Pancreas (tissue), 10 donors: ENCODE data around the gene FRMD5. TPM values are rescaled to one million over a fixed set of nuclear protein-coding genes. Genes with fewer than 3 reads are reported as not detected.

ENCODE experiments used
- ATAC-seq, 4 donors: fragments of 200-7000 bp; cut with Tn5 transposase; one replicate each; pipeline versions ENCODE4 v1.8.0 to v1.9.1; 2020; ENCODE audit warnings: mild to moderate bottlenecking in 4 of 4, moderate library complexity in 4 of 4
- DNase-seq, 6 donors: peaks; one replicate each; pipeline ENCODE4 v3.0.0-alpha.2; 2020
- FAIRE-seq: peaks from 2 replicates; lab custom pipeline; 2012; peaks lifted over from hg19 to GRCh38; lab: Jason Lieb, UNC
- H3K27ac ChIP-seq, 4 donors: fragments of 200-600 bp; sonication (generic); 1 replicate in 3 of 4; 2 replicates in 1 of 4; pipeline versions ENCODE4 v1.5.0 to v1.8.0; 2020
- H3K27me3 ChIP-seq, 4 donors: fragments of 200-600 bp; one replicate each; pipeline ENCODE4 v1.8.0; 2021
- H3K36me3 ChIP-seq, 3 donors: fragments of 200-600 bp; sonication (generic) in 1 of 3; one replicate each; pipeline versions ENCODE4 v1.5.0 to v1.8.0; 2020 to 2021
- H3K4me1 ChIP-seq, 3 donors: fragments of 200-600 bp; one replicate each; pipeline ENCODE4 v1.8.0; 2021
- H3K4me3 ChIP-seq, 4 donors: fragments of 200-600 bp; sonication (generic) in 2 of 4; one replicate each; pipeline versions ENCODE4 v1.5.0 to v1.8.0; 2020 to 2021
- H3K9me3 ChIP-seq, 4 donors: fragments of 200-600 bp; one replicate each; pipeline ENCODE4 v1.8.0; 2021
- WGBS, 2 donors: extraction: QIAGEN DNeasy Blood & Tissue Kit; methylation state at CpG; one replicate each; pipeline ENCODE4 v1.1.7; 2013; 5-methylcytosine and 5-hydroxymethylcytosine counted together
- intact Hi-C, 3 donors: fragments of 100-400 bp; cut with DNase I; formaldehyde crosslinking; loops; one replicate each; pipeline versions ENCODE4 v1.11.1 to v1.14.2; 2022
- polyA plus RNA-seq, 2 donors: library from polyadenylated mRNA; stranded (reverse); fragments of 200-250 nt; gene quantifications; one replicate each; pipeline ENCODE4 v1.2.3, GENCODE V29; 2013
- total RNA-seq, 6 donors: library from RNA; stranded (reverse); fragmentation: NEBNext Ultra II Directional in 4 of 6; extraction: Animal tissue kit (Norgen Biotek cat#: 25700) in 4 of 6; gene quantifications; one replicate each; pipeline versions ENCODE4 v1.2.1 to v1.2.4, GENCODE V29; 2021 to 2023
- TF ChIP-seq, protein P1 (sequence below), 4 donors: fragments of 200-600 bp; sonication (generic) in 3 of 4; IDR thresholded peaks; one replicate each; pipeline versions ENCODE4 v1.5.0 to v1.8.0; 2021; ENCODE audit warnings: antibody characterized with exemption in 4 of 4
- donor health status: healthy with polysubstance abuse.
- donor health status: DM: no; HTN: no; CAD: no; lungs with moderate emphysema.
- donor health status: DM: no; HTN: no; CAD: no.
- donor health status: control.
- donor health status: control.
- donor health status: Bipolar disorder and iron deficiency.
- donor health status: DM: yes; HTN: yes; CAD: no.
- donor health status: DM: no; HTN: no; CAD: no.
- donor health status: DM: no; HTN: no; CAD: no.
- donor health status: DM: yes; HTN: yes; CAD: no.

FRMD5 gene
- total and polyA plus RNA-seq, 8 donors: 0.04 to 1.5 (median 0.35) TPM; not detected in 1

DNA sequence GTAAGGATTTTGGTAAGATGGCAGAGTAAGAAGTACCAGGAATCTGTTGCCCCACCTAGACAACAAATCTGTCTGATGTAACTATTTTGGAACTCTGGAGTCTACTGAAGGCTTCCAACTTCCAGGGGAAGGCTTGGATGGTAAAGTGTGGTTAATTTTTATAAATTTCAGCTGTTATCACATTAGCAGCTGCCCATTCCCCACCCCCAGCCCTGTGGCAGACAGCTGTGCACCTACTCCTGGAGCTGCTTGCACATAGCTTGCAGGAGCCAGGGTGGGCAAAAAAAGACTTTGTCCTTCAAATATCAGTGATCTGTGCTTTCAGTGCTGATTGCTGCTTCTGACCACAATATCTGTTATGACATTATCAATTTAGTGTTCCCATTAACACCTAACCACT is 47.4 kb downstream of the FRMD5 start:
- Histone ChIP-seq H3K27me3 (no peaks in the 10 kb centered on the region), H3K36me3 (no peaks in the 10 kb centered on the region), H3K9me3 (no peaks in the 10 kb centered on the region), H3K27ac (no peak overlapping the region), H3K4me1 (no peaks in the 10 kb centered on the region), H3K4me3 (no peak overlapping the region)
- ATAC-seq (no peak), DNase-seq (no peak), FAIRE-seq (no peak)
- TF ChIP-seq, protein P1, sequence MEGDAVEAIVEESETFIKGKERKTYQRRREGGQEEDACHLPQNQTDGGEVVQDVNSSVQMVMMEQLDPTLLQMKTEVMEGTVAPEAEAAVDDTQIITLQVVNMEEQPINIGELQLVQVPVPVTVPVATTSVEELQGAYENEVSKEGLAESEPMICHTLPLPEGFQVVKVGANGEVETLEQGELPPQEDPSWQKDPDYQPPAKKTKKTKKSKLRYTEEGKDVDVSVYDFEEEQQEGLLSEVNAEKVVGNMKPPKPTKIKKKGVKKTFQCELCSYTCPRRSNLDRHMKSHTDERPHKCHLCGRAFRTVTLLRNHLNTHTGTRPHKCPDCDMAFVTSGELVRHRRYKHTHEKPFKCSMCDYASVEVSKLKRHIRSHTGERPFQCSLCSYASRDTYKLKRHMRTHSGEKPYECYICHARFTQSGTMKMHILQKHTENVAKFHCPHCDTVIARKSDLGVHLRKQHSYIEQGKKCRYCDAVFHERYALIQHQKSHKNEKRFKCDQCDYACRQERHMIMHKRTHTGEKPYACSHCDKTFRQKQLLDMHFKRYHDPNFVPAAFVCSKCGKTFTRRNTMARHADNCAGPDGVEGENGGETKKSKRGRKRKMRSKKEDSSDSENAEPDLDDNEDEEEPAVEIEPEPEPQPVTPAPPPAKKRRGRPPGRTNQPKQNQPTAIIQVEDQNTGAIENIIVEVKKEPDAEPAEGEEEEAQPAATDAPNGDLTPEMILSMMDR (IDR thresholded peaks at IDR 0.05): no peak
- intact Hi-C loops: no loop called here

DNA sequence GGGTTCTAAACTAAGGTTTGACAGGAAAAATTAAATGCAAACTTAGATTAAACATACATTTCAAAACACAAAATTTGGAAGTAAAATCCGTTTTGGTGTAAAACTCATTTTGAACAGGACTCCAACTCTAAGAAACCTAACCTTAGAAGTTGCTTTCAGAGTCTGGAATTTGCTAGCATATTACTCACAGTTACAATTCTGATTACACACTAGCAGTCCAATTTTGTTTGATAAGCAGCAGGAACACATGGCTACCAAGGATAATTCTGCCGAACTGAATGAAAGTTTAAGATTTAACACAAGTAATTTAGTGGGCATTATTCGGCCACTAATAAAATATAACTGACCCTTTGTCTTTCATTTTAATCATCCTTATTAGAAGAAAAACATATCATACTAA is 49.6 kb downstream of the FRMD5 start:
- no peak for DNase-seq
- Histone ChIP-seq H3K27ac (no peak overlapping the region), H3K4me1 (no peaks in the 10 kb centered on the region), H3K36me3 (no peaks in the 10 kb centered on the region), H3K27me3 (no peaks in the 10 kb centered on the region), H3K4me3 (no peak overlapping the region), H3K9me3 (no peaks in the 10 kb centered on the region)
- TF ChIP-seq, protein P1 (IDR thresholded peaks at IDR 0.05): no peak
- 37 to 47% methylated on average over 3 of the region's 3 CpGs for WGBS, 2 donors
- FAIRE-seq: no peak
- intact Hi-C loops: no loop called here
- ATAC-seq: peak in 1 of 4 donors; percentile 61

DNA sequence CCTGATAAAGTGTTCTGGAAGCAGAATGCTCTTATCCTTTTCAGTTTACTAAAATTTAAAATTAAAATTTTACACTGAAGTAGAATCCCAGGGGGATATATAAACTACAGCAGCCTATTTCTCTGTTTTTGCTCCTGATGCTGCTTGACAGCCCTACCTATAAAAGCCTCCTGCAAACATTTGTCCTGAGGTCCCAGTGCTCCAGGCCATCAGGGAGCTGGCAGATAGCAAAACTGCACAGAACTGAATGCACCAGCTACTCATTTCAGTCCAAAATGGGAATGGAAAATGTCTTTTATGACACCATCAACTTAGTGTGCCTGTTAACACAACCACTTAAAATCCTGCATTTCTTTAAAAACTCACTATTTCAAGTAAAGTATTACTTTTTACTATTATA is 50.1 kb downstream of the FRMD5 start:
- no peaks in the 10 kb centered on the region for H3K36me3 ChIP-seq
- no peak for FAIRE-seq
- intact Hi-C loops: no loop called here

DNA sequence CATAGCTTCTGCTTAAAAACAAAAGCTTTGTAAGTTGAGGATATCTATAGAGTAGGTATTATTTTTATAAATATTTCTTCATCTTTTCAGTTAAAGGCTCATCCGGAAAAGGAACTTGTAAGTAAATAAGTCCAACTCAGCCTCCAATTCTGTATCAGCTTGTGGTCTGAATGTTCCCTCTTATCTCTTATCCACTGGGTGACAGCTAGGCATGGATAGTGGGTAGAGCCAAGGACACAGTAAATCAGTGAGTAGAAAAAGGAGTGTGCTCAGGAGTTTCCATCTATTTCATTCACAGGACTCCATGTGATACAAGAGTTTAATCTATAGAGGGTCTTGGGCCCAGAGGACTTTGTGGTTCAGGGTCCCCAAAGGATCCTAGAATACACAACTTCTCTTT is 50.9 kb downstream of the FRMD5 start:
- Histone ChIP-seq H3K27me3 (no peaks in the 10 kb centered on the region), H3K27ac (no peak overlapping the region), H3K4me1 (no peaks in the 10 kb centered on the region), H3K9me3 (no peaks in the 10 kb centered on the region), H3K36me3 (no peaks in the 10 kb centered on the region), H3K4me3 (no peak overlapping the region)
- TF ChIP-seq, protein P1 (IDR thresholded peaks at IDR 0.05): no peak
- no peak for FAIRE-seq
- 22 to 37% methylated on average over 1 of the region's 1 CpG for WGBS, 2 donors
- DNase-seq: no peak
- intact Hi-C loops: no loop called here
- peak in 1 of 4 donors; percentile 54 for ATAC-seq

More for the DNA sequence above, 50.1 kb downstream of the FRMD5 start:
- Histone ChIP-seq H3K4me1 (no peaks in the 10 kb centered on the region), H3K9me3 (no peaks in the 10 kb centered on the region), H3K27me3 (no peaks in the 10 kb centered on the region), H3K4me3 (no peak overlapping the region), H3K27ac (no peak overlapping the region)
- TF ChIP-seq, protein P1 (IDR thresholded peaks at IDR 0.05): no peak
- no peak for DNase-seq
- ATAC-seq: no peak

DNA sequence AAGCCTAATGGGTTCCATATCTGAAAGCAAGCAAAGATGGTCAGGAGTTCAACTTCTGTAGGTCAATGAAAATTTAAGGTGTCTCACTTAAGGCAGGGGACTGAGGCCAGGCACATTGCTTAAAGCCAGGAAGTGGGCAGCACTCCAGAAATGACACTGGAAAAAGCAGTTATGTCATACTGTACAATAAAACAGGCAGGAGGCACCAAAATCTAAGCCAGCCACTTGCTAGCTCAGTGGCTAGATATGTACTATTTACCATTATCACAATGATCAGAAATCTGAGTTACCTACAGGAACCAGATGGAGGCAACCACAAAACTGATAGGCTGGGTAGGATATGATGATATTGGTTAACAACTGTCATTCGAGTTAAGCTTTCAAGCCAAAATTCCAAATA is 57.3 kb downstream of the FRMD5 start:
- H3K4me1 ChIP-seq: no peaks in the 10 kb centered on the region
- H3K4me3 ChIP-seq: no peak overlapping the region
- H3K36me3 ChIP-seq: no peaks in the 10 kb centered on the region
- DNase-seq (peak in 1 of 6 donors; percentile 21), FAIRE-seq (no peak), ATAC-seq (peak in 1 of 4 donors; percentile 49)
- H3K27ac ChIP-seq: no peak overlapping the region
- intact Hi-C loops: no loop called here
- 48 to 58% methylated on average over 1 of the region's 1 CpG for WGBS, 2 donors
- TF ChIP-seq, protein P1 (IDR thresholded peaks at IDR 0.05): no peak
- no peaks in the 10 kb centered on the region for H3K9me3 ChIP-seq
- H3K27me3 ChIP-seq: no peaks in the 10 kb centered on the region
